ENCODE measurements around the gene JMJD1C.

Gene JMJD1C

DNA sequence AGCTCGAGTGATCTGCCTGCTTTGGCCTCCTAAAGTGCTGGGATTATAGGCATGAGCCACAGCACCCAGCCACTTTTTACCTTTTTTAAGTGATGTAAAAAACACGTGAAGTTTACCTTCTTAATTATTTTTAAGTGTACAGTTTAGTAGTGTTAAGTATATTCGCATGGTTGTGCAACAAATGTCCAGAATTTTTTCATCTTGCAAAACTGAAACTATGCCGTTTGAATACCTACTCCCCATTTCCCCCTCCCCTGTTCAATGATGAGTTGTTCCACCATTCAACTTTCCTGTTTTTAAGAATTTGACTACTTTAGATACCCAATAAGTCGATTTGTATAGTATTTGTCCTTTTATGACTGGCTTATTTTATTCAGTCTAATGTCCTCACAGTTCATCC lies 321.8 kb downstream of the JMJD1C start:
- DNase-seq (ENCODE audit: low read depth in 2 of 3, low spot score in 1 of 3) = no peak

- no peak for DNase-seq (ENCODE audit: low read depth in 2 of 3, low spot score in 1 of 3)
Observed at GRCh38 chr10:63142136-63142535, 323.6 kb downstream of the JMJD1C start.

GRCh38 chr10:63140077-63140476 lies 325.7 kb downstream of the JMJD1C start:
- no peak for DNase-seq (ENCODE audit: low read depth in 2 of 3, low spot score in 1 of 3)

GRCh38 chr10:63137306-63137705 lies 328.5 kb downstream of the JMJD1C start:
- no peak for DNase-seq (ENCODE audit: low read depth in 2 of 3, low spot score in 1 of 3)

DNA sequence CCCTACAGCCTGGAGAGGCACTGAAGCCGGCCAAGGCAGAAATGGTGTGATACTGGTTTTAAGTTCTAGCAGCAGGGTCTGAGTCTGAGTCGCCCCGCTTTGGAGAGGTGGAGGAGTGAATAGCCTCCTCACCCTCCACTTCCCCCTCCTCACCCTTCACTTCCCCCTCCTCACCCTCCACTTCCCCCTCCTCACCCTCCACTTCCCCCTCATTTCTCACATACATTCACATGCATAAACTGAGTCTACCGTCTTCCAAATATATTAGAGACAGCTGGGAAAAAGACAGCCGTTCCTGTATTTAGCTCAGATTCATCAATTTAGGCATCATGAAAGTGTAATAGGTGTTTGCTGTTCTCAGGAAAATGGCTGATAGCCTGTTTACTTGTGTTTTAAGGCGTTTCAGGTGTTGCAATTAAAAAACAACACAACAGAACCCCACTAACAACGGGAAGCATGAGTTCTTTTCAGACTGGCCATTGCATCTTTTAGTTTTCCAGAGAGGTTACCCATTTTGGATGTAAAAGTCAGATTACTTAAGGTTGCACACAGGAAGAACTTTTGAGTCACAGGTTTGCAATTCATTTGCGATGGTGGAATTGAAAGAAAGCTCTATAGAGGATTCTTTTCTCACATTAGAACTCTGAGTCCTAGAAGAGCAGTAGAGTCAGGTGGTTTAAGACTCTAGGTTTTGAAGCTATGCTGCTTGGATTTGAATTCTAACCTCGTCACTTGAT lies 331.8 kb downstream of the JMJD1C start:
- DNase-seq (ENCODE audit: low read depth in 2 of 3, low spot score in 1 of 3) = no peak

DNA sequence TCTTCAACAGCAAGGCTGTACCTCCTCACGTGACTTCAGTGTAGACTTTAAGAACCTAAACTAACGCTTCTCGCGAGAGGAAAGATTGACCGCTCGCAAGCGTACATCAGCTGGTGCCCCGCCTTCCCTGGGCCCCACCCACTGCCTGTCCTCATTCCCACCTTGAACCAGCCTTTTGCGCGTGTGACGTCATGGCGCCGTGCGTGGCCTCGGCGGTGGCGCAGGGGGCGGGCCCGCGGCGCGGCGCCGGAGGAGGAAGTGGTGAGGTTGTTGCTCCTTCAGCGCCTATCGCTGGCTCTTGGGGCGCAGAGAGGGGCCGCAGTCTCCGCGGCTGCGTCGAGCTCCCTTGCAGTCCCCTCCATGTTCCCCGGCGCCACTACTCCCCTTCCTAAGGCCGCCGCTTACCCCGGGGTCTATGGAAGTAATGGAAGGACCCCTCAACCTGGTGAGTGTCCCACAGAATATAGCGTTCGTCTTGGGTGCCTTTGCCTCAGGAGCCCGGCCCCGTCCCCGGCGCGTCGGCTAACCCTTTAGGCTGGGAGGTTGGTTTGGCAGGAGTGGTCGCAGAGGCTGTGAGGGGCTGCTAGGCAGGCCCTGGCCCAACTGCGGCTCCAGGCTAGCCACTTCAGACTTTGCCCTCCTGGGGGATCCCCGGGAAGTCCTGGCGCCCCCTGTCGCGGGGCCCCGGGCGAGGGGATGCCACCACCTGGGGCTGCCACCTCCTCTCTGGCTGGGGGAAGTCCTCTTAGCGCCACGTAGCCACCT lies 332.5 kb downstream of the JMJD1C start, which contains the start of gene NRBF2:
NRBF2 (plus strand) TSS at position 273 of the 765 bp plus-strand sequence; CDS start at position 416, 143 bp downstream.
- peak; percentile 93 to 98 (median 96) for DNase-seq (ENCODE audit: low read depth in 2 of 3, low spot score in 1 of 3)

DNA sequence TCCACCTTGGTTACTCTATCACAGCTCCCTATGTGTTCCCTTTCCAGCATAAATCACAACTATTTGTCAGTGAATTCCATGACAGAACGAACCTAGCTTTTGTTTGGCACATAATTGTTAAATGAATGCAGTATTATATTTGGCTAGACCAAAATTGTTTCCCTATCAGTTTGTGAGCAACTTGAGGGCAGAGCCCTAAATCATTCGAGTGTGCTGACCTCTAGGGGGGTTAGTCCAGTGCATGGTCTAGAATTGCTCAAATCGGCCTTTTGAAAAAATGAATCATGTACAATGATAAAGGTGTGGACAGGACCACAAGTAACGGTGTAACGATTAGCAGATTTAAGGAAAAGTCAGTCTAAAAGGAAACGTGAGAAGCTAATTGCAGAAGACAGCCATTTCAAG lies 333.1 kb downstream of the JMJD1C start:
- DNase-seq (ENCODE audit: low read depth in 2 of 3, low spot score in 1 of 3) = no peak

DNA sequence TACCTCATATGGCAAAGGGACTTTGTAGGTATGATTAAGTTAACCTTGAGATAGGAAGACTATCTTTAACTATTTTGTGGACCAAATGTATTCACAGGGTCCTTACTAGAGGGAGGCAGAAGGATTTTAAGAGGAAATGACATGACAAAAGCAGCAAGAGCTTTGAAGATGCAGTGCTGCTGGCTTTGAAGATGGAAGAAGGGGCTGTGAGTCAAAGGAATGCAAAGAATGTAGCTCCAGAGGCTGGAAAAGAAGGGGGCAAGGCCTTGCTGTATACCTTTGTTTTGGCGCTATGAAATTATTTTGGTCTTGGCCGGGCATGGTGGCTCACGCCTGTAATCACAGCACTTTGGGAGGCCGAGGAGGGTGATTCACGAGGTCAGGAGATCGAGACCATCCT lies 335.9 kb downstream of the JMJD1C start:
- DNase-seq (ENCODE audit: low read depth in 2 of 3, low spot score in 1 of 3) = no peak

DNA sequence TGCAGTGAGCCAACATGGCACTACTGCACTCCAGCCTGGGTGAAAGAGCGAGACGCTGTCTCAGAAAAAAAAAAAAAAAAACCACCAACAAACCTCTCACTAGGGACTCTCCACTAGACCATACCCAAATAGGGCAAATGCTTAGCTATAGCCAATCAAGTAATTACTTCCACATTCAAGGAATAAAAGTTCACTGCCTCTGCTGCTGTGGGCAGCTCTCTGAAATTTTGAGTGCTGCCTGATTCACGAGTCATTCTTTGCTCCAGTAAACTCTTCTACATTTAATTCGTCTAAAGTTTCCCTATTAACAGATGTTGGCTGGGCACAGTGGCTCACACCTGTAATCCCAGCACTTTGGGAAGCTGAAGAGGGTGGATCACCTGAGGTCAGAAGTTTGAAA lies 337.3 kb downstream of the JMJD1C start:
- no peak for DNase-seq (ENCODE audit: low read depth in 2 of 3, low spot score in 1 of 3)

DNA sequence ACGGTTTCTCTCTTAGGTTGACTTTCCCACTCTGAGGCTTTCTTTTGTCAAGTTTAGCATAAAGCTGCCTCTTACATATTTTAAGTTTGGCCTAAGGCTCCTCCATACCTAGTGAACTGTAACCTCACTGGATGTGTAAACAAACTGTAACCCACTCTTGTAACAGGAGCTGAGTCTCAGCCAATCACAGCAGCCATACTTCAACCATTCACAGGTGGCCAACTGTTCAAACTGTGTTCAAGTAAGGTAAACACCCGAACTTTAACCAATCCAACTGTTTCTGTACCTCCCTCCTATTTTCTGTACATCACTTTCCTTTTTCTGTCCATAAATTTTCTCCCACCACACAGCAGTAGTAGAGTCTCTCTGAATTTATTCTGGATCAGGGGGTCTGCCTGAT lies 340.3 kb downstream of the JMJD1C start:
- DNase-seq (ENCODE audit: low read depth in 2 of 3, low spot score in 1 of 3) = no peak

GRCh38 chr10:63123727-63124362 lies 341.9 kb downstream of the JMJD1C start:
- DNase-seq (ENCODE audit: low read depth in 2 of 3, low spot score in 1 of 3) = no peak

GRCh38 chr10:63120554-63120953 lies 345.2 kb downstream of the JMJD1C start:
- DNase-seq (ENCODE audit: low read depth in 2 of 3, low spot score in 1 of 3) = no peak

DNA sequence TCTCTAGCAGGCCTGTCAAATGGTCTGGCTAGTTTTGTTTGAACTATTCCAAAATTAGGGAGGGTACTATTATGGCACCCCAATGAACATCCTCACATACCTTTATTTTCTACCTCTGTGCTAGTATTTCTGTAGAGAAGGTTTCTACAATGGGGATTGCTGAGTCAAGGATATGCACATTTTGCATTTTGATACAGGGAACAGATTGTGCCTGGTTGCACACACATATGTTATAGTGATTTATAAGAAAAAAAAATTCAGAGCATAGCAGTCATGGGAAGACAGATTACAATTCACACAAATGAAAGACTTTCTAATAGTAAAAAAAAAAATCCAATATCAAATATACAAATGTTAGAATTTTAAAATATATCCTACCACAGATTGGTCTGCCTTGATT lies 346.7 kb downstream of the JMJD1C start:
- DNase-seq (ENCODE audit: low read depth in 2 of 3, low spot score in 1 of 3) = no peak
